ENCODE data around the gene VTI1A. TPM values are rescaled to one million over a fixed set of nuclear protein-coding genes. Genes with fewer than 3 reads are reported as not detected.

The VTI1A gene
- total and polyA plus RNA-seq, 2 of the 13 experiments (the other 11 are each of a cell fraction or from before 2014, with no cell fraction given): 11.7 to 32.7 TPM

DNA sequence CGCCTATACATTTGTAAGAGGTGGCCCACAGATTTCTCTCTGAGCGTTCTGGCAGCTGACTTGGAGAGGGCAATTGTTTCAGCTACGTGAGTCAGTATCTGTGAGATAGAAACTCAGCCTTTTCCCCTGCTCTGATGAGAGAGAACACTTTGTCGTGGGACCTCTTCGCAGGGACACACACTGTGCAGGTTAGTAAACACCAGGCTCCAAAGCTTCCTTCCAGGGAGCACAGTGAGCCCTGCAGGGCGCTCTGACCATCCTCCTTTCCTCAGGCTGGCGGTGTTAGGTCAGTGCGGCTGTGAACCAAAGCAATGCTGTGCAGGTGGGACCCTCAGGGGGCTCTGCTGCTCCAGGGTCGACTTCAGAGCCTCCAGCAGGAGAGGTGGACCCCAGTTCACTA lies 350.8 kb downstream of the VTI1A start:
- ChIA-PET CTCF (ENCODE audit: low intra/inter-chr PET ratio, low total read pairs) (no interaction called here), POLR2A (no interaction called here)
- Histone ChIP-seq H3K9ac (ENCODE audit: insufficient read depth, low read depth, low read length) (no peak overlapping the region), H3K27me3 (ENCODE audit: control insufficient read depth in 1 of 2, insufficient read depth in 2 of 2, low read length in 2 of 2) (no peaks in the 10 kb centered on the region), H2AFZ (ENCODE audit: low read length) (no peak overlapping the region), H3K4me2 (ENCODE audit: low read depth, low read length) (no peak overlapping the region), H3K4me3 (replicated peaks in 1 of 3; ENCODE audit: insufficient read depth in 1 of 3, low read depth in 2 of 3, low read length in 3 of 3) (no peak overlapping the region), H3K79me2 (ENCODE audit: insufficient read depth, low read length) (no peaks in the 10 kb centered on the region), H3K9me3 (ENCODE audit: low read length) (no peaks in the 10 kb centered on the region), H3K27ac (ENCODE audit: extremely low read length, insufficient read depth, low read length) (no peak overlapping the region), H3K36me3 (replicated peaks in 1 of 2; ENCODE audit: control insufficient read depth in 1 of 2, insufficient read depth in 2 of 2, low read length in 2 of 2) (no peaks in the 10 kb centered on the region; a peak in 1 of 5 replicates), H4K20me1 (ENCODE audit: insufficient read depth, low read length) (no peaks in the 10 kb centered on the region), H3K4me1 (ENCODE audit: insufficient read depth, low read length) (peaks cover 19% of the 10 kb centered on the region)
- intact Hi-C loops (cut with micrococcal nuclease; ENCODE audit: unreplicated experiment): no loop called here
- TF ChIP-seq, protein P1, sequence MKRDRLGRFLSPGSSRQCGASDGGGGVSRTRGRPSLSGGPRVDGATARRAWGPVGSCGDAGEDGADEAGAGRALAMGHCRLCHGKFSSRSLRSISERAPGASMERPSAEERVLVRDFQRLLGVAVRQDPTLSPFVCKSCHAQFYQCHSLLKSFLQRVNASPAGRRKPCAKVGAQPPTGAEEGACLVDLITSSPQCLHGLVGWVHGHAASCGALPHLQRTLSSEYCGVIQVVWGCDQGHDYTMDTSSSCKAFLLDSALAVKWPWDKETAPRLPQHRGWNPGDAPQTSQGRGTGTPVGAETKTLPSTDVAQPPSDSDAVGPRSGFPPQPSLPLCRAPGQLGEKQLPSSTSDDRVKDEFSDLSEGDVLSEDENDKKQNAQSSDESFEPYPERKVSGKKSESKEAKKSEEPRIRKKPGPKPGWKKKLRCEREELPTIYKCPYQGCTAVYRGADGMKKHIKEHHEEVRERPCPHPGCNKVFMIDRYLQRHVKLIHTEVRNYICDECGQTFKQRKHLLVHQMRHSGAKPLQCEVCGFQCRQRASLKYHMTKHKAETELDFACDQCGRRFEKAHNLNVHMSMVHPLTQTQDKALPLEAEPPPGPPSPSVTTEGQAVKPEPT (CRISPR knock-in tag; IDR thresholded peaks at IDR 0.05; ENCODE audit: low read depth): no peak
- no peak for TF ChIP-seq NRL (CRISPR knock-in tag; IDR thresholded peaks at IDR 0.05; ENCODE audit: borderline replicate concordance)
- no peak for TF ChIP-seq IRF2 (CRISPR knock-in tag; IDR thresholded peaks at IDR 0.05)
- TF ChIP-seq CC2D1A (CRISPR knock-in tag; IDR thresholded peaks at IDR 0.05): no peak
- no peak for TF ChIP-seq HNRNPH1 (optimal IDR thresholded peaks at IDR 0.05; ENCODE audit: low read depth, low read length)
- TF ChIP-seq ZNF704 (CRISPR knock-in tag; IDR thresholded peaks at IDR 0.05; ENCODE audit: borderline replicate concordance): no peak
- no peak for TF ChIP-seq NCOR1 (IDR thresholded peaks at IDR 0.05; ENCODE audit: borderline replicate concordance, low read length)
- no peak for TF ChIP-seq SATB2 (CRISPR knock-in tag; IDR thresholded peaks at IDR 0.05)
- no peak for TF ChIP-seq ZNF546 (CRISPR knock-in tag; conservative IDR thresholded peaks at IDR 0.05)
- no peak for TF ChIP-seq ZNF143 (CRISPR knock-in tag; IDR thresholded peaks at IDR 0.05)
- TF ChIP-seq HNRNPL (IDR thresholded peaks at IDR 0.05; ENCODE audit: low read depth, low read length): no peak
- TF ChIP-seq, protein P2, sequence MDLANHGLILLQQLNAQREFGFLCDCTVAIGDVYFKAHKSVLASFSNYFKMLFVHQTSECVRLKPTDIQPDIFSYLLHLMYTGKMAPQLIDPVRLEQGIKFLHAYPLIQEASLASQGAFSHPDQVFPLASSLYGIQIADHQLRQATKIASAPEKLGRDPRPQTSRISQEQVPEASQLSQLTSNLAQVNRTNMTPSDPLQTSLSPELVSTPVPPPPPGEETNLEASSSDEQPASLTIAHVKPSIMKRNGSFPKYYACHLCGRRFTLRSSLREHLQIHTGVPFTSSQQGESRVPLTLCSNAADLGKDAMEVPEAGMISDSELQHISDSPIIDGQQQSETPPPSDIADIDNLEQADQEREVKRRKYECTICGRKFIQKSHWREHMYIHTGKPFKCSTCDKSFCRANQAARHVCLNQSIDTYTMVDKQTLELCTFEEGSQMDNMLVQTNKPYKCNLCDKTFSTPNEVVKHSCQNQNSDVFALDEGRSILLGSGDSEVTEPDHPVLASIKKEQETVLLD (CRISPR knock-in tag; IDR thresholded peaks at IDR 0.05; ENCODE audit: low read depth): no peak
- no peak for TF ChIP-seq ZNF460 (CRISPR knock-in tag; IDR thresholded peaks at IDR 0.05; ENCODE audit: borderline replicate concordance)
- TF ChIP-seq AGO1 (IDR thresholded peaks at IDR 0.05; ENCODE audit: low read depth, low read length, poor library complexity, severe bottlenecking): no peak
- no peak for TF ChIP-seq KMT2A (CRISPR knock-in tag; IDR thresholded peaks at IDR 0.05)
- no peak for TF ChIP-seq KAT2B (IDR thresholded peaks at IDR 0.05; ENCODE audit: borderline replicate concordance, low read depth, low read length)
- WGBS (ENCODE audit: low lambda C conversion rate): 90% methylated on average over 4 of the region's 9 CpGs
- no peak for ATAC-seq
- DNase-seq (ENCODE audit: low spot score): no peak
- BruUV-seq (replicated peaks): no TSS peak
- in situ Hi-C loops (cut with HindIII; ENCODE audit: extremely low pct_ligation_motif_present, low pct_unique_long_range_greater_than_20kb): no loop called here
- FAIRE-seq: no peak

Measured in HepG2 (cell line).